Fibroblast of the aortic adventitia (primary cell): ENCODE measurements around the gene NCOA1. TPM values are rescaled to one million over a fixed set of nuclear protein-coding genes. Genes with fewer than 3 reads are reported as not detected.

Source experiments
- DNase-seq: peaks from one replicate; pipeline ENCODE4 v3.0.0-alpha.2; 2010; ENCODE audit warnings: low read depth
- H3K4me3 ChIP-seq: 2 replicates; pipeline ENCODE4 v1.5.1; 2011; ENCODE audit warnings: low read depth, mild to moderate bottlenecking, control low read depth, low read length, moderate library complexity
- CTCF ChIP-seq: IDR thresholded peaks from 2 replicates; pipeline ENCODE4 v1.5.1; 2011; ENCODE audit warnings: mild to moderate bottlenecking, low read length, control low read depth, inconsistent platforms; ENCODE audit not compliant: insufficient read depth
- total RNA-seq: library from RNA; depleted of rRNA; stranded (reverse); fragments of >200 nt; gene quantifications from 2 replicates; pipeline ENCODE4 v1.2.3, GENCODE V29; 2012; ENCODE audit warnings: low replicate concordance

NCOA1 gene
- total RNA-seq, 1 donor, result 24.0 TPM

GRCh38 chr2:24652265-24653182 lies 161.5 kb downstream of the NCOA1 start:
- TF ChIP-seq CTCF, result no peak
- H3K4me3 ChIP-seq, result no peak overlapping the region
- no peak for DNase-seq

- DNase-seq, result no peak
- H3K4me3 ChIP-seq, result no peak overlapping the region
- TF ChIP-seq CTCF, result no peak
These were observed 166.8 kb downstream of the NCOA1 start for GRCh38 chr2:24657818-24658217.

- no peak for TF ChIP-seq CTCF
- no peak overlapping the region for H3K4me3 ChIP-seq
- no peak for DNase-seq
These were observed 167.6 kb downstream of the NCOA1 start for GRCh38 chr2:24658531-24659202.

- TF ChIP-seq CTCF, result no peak
- DNase-seq, result no peak
- no peak overlapping the region for H3K4me3 ChIP-seq
These were observed 168.8 kb downstream of the NCOA1 start for GRCh38 chr2:24659862-24660261.

GRCh38 chr2:24667542-24667941 lies 176.5 kb downstream of the NCOA1 start:
- no peak overlapping the region for H3K4me3 ChIP-seq
- no peak for DNase-seq
- TF ChIP-seq CTCF, result no peak

GRCh38 chr2:24671230-24671629 lies 180.2 kb downstream of the NCOA1 start:
- DNase-seq, result no peak
- no peak for TF ChIP-seq CTCF
- no peak overlapping the region for H3K4me3 ChIP-seq
